Measurements from ENCODE around the gene FTO. TPM values are rescaled to one million over a fixed set of nuclear protein-coding genes. Genes with fewer than 3 reads are reported as not detected.

Gene FTO
- total RNA-seq, 1 donor from 2014 or later, result 110 TPM

- Histone ChIP-seq H3K27ac (no peak overlapping the region), H3K79me2 (ENCODE audit: low read depth) (no peaks in the 10 kb centered on the region), H3K4me1 (no peaks in the 10 kb centered on the region), H3K4me3 (no peak overlapping the region), H2AFZ (replicated peaks) (no peak overlapping the region), H3K4me2 (no peak overlapping the region), H3K27me3 (no peaks in the 10 kb centered on the region), H3F3A (ENCODE audit: low read depth) (no peaks in the 10 kb centered on the region), H3K9ac (no peak overlapping the region), H3K9me3 (ENCODE audit: low read depth) (no peaks in the 10 kb centered on the region), H4K20me1 (ENCODE audit: low read depth) (no peaks in the 10 kb centered on the region), H3K36me3 (no peaks in the 10 kb centered on the region)
- no peak overlapping the region for H3K4me3 Mint-ChIP-seq
- no peak for TF ChIP-seq EZH2 (IDR thresholded peaks at IDR 0.05)
- no peak for TF ChIP-seq CTCF (IDR thresholded peaks at IDR 0.05)
- TF ChIP-seq EZH2phosphoT487 (IDR thresholded peaks at IDR 0.05), result no peak
- H3K27ac Mint-ChIP-seq, result no peak overlapping the region
- DNase-seq (ENCODE audit: low spot score), result no peak
- no peaks in the 10 kb centered on the region for H3K36me3 Mint-ChIP-seq
- H3K9me3 Mint-ChIP-seq, result no peaks in the 10 kb centered on the region
- peaks cover 18% of the 10 kb centered on the region for H3K4me1 Mint-ChIP-seq
- no peaks in the 10 kb centered on the region for H3K27me3 Mint-ChIP-seq (ENCODE audit: insufficient read depth, low read depth)
Measured at GRCh38 chr16:53973021-53973420, 269.1 kb downstream of the FTO start.

- Histone ChIP-seq H3K27ac (no peak overlapping the region), H3K27me3 (no peaks in the 10 kb centered on the region), H2AFZ (replicated peaks) (no peak overlapping the region), H3K4me2 (no peak overlapping the region), H3K36me3 (no peaks in the 10 kb centered on the region), H3F3A (ENCODE audit: low read depth) (no peaks in the 10 kb centered on the region), H3K4me3 (no peak overlapping the region), H3K9ac (no peak overlapping the region), H3K9me3 (ENCODE audit: low read depth) (no peaks in the 10 kb centered on the region), H3K4me1 (no peaks in the 10 kb centered on the region), H3K79me2 (ENCODE audit: low read depth) (no peaks in the 10 kb centered on the region), H4K20me1 (ENCODE audit: low read depth) (no peaks in the 10 kb centered on the region)
- Mint-ChIP-seq H3K4me3 (no peak overlapping the region), H3K9me3 (no peaks in the 10 kb centered on the region), H3K27ac (no peak overlapping the region), H3K4me1 (peaks cover 4% of the 10 kb centered on the region), H3K27me3 (ENCODE audit: insufficient read depth, low read depth) (no peaks in the 10 kb centered on the region), H3K36me3 (no peaks in the 10 kb centered on the region)
- TF ChIP-seq EZH2phosphoT487 (IDR thresholded peaks at IDR 0.05) (no peak), EZH2 (IDR thresholded peaks at IDR 0.05) (no peak)
- no peak for DNase-seq (ENCODE audit: low spot score)
Measured at GRCh38 chr16:53974484-53975080, 270.6 kb downstream of the FTO start.

- Histone ChIP-seq H3K9me3 (ENCODE audit: low read depth) (no peaks in the 10 kb centered on the region), H3K27me3 (no peaks in the 10 kb centered on the region), H3K79me2 (ENCODE audit: low read depth) (no peaks in the 10 kb centered on the region), H3K27ac (no peak overlapping the region), H3K4me3 (no peak overlapping the region), H3K4me1 (peaks cover 9% of the 10 kb centered on the region), H3F3A (ENCODE audit: low read depth) (no peaks in the 10 kb centered on the region), H3K4me2 (no peak overlapping the region), H3K36me3 (no peaks in the 10 kb centered on the region), H2AFZ (replicated peaks) (no peak overlapping the region), H4K20me1 (ENCODE audit: low read depth) (no peaks in the 10 kb centered on the region), H3K9ac (no peak overlapping the region)
- Mint-ChIP-seq H3K4me3 (no peak overlapping the region), H3K27me3 (ENCODE audit: insufficient read depth, low read depth) (no peaks in the 10 kb centered on the region), H3K4me1 (no peaks in the 10 kb centered on the region), H3K36me3 (no peaks in the 10 kb centered on the region), H3K9me3 (no peaks in the 10 kb centered on the region), H3K27ac (no peak overlapping the region)
- DNase-seq (ENCODE audit: low spot score), result no peak
- TF ChIP-seq EZH2phosphoT487 (IDR thresholded peaks at IDR 0.05) (no peak), EZH2 (IDR thresholded peaks at IDR 0.05) (no peak), CTCF (IDR thresholded peaks at IDR 0.05) (no peak)
Measured at GRCh38 chr16:53980675-53981074, 276.7 kb downstream of the FTO start.

- H3K9me3 ChIP-seq (ENCODE audit: low read depth), result no peaks in the 10 kb centered on the region
- peaks cover 9% of the 10 kb centered on the region for H3K4me1 ChIP-seq
- Mint-ChIP-seq H3K9me3 (no peaks in the 10 kb centered on the region), H3K4me3 (no peak overlapping the region), H3K27me3 (ENCODE audit: insufficient read depth, low read depth) (no peaks in the 10 kb centered on the region), H3K27ac (no peak overlapping the region), H3K4me1 (peaks cover 6% of the 10 kb centered on the region), H3K36me3 (no peaks in the 10 kb centered on the region)
- no peaks in the 10 kb centered on the region for H3F3A ChIP-seq (ENCODE audit: low read depth)
- H4K20me1 ChIP-seq (ENCODE audit: low read depth), result no peaks in the 10 kb centered on the region
- DNase-seq (ENCODE audit: low spot score), result no peak
- H3K4me2 ChIP-seq, result no peak overlapping the region
- no peak overlapping the region for H3K4me3 ChIP-seq
- no peaks in the 10 kb centered on the region for H3K27me3 ChIP-seq
- no peaks in the 10 kb centered on the region for H3K79me2 ChIP-seq (ENCODE audit: low read depth)
- TF ChIP-seq CTCF (IDR thresholded peaks at IDR 0.05) (no peak), EZH2 (IDR thresholded peaks at IDR 0.05) (no peak), EZH2phosphoT487 (IDR thresholded peaks at IDR 0.05) (no peak)
- no peak overlapping the region for H2AFZ ChIP-seq (replicated peaks)
- H3K27ac ChIP-seq, result no peak overlapping the region
- H3K9ac ChIP-seq, result no peak overlapping the region
- no peaks in the 10 kb centered on the region for H3K36me3 ChIP-seq
Measured at GRCh38 chr16:53982631-53983042, 278.7 kb downstream of the FTO start.
